ENCODE measurements around the gene STX18.

DNA sequence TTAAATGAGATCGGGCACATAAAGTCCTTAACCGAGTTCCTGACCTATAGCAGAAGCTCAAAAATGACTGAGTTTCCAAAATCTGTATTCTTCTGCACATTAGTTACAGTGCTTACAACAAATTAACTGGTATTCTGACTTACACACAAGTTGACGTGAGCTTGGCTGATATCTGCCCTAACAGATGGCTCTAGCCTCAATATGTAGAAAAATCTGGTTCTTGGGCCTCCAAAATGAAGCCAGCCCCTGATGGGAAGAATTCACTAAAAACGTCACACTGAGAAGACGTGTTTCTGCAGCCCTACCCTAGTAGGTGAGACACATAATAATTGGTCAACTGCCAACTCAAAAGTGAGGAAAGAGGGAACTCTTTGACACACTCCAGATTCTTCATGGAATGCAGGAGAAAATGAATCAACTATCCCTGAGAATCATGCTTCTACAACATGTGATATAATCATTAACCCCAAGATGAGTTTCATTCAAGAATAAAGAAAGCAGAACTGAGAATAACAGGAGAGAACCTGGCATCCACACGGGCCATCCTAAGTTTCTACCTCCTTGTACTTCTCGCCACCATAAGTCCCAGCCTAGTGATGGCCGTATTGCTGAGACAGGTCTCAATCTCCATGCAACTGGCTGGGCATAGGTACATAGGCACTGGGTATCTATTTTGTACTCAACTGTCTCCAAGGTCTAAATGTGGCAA lies 8.2 kb downstream of the STX18 start:
- TF ChIP-seq POLR2A (IDR thresholded peaks at IDR 0.05) = no peak
- no peak for TF ChIP-seq CTCF (IDR thresholded peaks at IDR 0.05)

Measured in right lobe of liver (tissue), 4 donors.